Fibroblast of skin of back (primary cell): Measurements from ENCODE around the gene SCLT1.
"Not testable (repeated sequence)": the region's sequence is repeated elsewhere in the genome, so short reads cannot be mapped to it uniquely, and the experiment has no call there.

Experiments used
- DNase-seq: peaks from one replicate; pipeline ENCODE4 v3.0.0-alpha.2; 2013

Gene SCLT1

DNA sequence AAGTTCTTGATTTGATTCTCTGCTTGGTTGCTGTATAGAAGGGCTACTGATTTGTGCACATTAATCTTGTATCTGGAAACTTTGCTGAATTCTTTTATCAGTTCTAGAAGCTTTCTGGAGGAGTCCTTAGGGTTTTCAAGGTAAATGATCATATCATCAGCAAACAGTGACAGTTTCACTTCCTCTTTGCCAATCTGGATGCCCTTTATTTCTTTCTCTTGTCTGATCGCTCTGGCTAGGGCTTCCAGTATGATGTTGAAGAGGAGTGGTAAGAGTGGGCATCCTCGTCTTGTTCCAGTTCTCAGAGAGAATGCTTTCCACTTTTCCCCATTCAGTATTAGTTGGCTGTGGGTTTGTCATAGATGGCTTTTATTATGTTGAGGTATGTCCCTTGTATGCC lies 23.8 kb downstream of the SCLT1 start:
- not testable (repeated sequence) for DNase-seq

DNA sequence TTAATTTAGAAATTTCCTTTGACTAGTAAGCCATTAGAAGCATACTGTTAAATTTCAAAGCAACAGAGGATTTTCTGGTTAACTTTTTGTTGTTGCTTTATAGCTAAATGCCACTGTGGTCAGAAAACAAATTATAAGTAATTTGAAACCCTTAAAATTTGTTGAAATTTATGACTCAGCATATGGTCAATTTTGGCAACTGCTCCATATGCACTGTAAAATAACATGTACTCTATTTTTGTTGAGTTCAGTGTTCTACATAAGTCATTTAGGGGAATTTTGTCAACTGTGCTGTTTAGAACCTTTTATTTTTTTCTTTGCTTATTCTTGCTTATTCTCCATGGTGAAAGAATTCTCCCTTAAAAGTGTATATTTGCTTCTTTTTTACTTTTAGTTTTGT lies 28.6 kb downstream of the SCLT1 start:
- DNase-seq: peak; percentile 53

DNA sequence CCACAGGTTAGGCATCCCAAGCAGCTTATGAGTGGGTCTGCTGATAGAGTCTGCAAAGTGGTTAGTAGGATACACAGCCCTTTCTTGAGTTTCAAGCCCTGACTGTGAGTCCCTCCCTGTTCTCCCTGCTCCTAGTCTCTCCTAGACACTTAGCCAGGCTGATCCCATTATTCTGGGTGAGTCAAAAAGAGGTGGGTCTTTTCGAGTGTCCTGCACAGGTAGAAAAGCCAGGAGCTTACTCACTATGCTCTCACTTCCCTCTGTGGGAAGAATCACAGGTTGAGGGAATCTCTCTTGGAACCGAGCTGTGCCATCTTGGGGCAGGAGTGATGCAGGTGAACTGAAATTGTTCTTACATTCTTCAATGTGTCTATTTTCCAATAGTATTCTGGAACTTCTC lies 29.7 kb downstream of the SCLT1 start:
- DNase-seq: no peak

DNA sequence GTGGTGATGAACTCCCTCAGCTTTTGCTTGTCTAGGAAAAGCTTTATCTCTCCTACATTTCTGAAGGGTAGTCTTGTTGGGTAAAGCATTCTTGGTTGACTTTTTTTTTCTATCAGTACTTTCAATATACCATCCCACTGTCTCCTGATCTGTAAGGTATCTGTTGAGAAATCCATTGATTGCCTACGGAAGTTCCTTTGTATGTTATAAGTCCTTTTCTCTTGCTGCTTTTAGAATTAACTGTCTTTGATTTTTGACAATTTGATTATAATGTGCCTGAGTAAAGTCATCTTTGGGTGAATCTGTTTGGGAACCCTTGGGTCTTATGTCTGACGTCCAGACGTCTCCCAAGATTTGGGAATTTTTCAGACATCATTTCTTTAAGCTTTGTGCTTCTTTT lies 30.8 kb downstream of the SCLT1 start:
- DNase-seq: no peak

DNA sequence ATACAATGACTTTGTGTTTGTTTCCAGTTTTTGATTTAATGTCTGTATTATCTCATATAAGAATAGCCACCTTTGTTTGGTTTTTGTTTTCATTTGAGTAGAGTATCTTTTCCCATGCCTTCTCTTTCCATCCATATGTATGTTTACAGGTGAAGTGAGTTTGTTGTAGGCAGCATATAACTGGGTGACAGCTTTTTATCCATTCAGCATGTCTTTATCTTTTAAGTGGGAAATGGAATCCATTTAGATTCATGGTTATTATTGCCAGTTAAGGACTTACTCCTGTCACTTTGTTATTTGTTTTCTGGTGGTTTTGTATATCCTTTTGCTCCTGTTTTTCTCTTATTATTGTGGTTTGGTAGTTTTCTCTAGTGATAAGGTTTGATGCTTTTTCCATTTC lies 34.3 kb downstream of the SCLT1 start:
- no peak for DNase-seq

DNA sequence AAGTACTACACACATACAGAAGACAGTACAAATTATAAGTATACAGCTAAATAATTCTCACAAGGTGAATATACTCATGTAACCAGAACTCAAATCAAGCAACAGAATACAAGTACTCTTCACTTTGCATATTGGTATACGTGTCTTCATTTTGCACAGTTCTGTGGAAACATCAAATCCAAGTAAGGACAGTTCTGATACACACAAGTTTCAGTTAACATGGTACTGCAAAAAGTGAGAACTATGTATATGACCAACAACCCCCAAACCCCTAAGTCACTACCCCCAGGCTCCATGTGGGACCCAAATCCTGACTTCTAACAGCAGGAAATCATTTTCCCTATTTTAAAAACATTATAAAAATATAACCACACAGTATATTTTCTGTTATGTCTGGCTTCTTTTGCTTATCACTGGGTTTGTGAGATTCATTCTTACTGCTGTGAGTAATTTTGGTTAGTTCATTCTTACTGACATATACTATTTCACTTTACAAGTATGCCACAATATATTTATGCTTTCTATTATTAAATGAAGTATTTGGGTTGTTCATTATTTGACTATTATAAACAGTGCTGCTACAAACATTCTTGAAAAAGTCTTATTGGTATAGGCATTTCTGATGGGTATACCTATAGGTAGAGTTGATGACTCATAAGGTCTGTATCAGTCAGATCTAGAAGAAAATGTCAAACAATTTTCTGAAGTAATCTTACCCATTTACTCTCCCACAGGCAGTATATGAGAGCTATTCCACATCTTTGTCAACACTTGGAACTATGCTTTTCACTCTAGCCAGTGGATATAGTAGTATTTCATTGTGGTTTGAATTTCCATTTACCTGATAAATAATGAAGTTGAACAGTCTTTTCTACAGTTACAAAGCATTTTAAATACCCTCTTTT lies 47.0 kb downstream of the SCLT1 start:
- peak; percentile 1 for DNase-seq

DNA sequence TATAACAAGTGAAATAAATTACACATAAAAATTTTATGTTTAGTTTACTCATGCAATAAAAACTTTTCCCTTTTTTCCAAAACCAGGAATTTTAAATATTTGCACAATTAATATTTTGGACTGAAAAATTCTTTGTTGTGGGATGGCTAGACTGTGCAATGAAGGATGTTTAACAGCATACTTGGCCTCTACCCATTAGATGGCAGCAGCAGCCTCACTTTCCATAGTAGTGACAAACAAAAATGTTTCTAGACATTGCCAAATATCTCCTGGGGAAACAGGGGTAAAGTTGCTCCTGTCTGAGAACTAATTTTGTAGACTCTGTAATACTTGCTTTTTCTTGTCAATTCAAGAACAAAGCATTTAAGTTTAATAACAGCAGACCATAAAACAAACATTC lies 49.8 kb downstream of the SCLT1 start:
- peak; percentile 46 for DNase-seq

DNA sequence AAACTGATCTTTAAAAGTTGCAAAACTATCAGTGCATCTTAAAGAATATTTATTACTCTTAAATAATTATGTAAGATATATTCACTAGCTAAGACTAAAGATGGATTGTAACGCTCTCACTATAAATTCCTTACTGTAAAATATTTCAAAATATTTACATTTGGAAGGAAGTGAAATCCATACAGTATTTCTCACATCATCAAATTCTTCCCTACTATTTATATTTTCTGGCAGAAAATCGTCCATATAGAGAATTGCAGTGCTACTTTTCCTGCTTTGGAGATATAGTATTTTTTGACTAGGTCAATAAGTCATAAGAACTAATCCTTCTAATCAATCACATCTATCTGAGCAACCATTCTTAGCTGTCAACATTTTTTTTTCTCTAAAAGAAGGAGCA lies 52.9 kb downstream of the SCLT1 start:
- DNase-seq: no peak

DNA sequence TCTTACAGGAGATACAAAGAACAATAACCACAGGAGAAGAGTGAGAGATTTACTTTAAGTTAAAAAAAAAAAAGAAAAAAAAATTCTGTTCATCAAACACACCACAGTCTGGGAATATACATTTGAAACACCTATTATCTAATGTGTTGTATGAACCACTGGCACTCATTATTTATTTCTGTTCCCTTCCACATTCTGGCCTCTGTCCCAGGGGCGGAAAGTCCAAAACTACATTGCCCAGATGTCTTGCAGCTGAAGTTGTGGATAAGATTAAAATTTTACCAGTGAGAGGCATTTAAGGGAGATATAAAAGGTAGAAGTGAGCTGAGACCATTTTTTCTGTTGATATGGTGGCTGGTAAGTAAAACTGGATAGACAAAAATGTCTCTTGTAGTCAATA lies 56.2 kb downstream of the SCLT1 start:
- no peak for DNase-seq

DNA sequence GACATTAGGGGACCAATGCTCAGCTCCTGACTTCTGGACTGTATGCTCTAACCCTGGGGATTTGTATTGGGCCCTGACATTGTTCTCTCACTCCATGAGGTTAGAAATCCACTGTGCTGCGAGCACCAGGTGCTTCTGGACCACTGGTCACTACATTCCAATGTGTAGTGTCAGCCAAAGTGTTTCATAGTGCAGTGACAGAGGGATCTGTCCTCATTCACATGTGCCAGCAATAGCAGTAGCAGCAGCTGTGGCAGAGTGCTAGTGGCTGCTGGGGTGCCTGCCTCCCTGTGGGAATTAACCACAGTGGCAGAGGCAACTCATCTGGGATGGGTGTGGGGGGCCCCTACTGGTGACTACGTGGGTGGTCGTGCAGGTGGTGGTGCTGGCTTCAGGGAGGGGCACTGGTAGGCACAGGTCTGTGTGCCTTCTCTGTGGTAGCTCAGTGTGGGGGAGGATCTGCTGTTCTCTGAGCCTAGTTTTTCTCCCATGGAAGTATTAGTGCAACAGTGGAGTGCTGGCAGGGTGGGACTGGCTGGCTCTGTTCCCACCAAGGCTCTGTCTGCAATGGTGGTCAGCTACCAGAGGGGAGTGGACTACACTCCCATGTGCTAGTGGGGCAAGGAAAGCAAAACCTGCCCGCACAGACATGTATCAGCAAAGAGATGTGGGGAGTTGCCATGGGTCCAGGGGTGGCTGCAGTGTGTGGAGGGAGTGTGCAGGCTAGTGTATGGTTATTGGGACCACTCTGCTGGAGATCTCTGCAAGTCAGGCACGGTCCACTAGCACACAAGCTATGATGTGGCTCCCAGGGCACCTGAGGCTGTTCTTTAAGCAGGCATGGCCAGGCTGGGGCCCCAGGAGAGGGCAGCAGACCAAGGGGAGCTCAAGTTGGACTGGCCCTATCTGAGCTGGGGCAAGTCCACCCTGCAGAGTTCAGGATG lies 78.5 kb downstream of the SCLT1 start:
- DNase-seq: no peak

DNA sequence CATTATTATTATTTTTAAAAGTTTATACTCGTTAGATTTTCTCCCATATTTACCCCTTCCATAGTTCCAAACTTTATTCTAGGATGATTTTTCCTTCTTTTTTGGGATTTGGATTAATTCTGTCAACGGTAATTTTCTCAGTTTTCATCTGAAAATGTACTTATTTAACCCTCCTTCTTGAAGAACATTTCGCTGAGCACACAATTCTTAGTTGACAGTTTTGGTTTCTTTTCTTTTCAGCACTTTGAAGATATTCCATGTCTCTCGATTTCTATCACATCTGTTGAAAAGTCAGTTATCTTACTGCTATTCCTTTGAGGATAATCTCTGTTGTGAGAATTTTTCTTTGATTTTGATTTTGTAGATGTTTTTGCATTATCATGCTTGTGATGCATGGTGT lies 85.2 kb downstream of the SCLT1 start:
- DNase-seq: no peak

DNA sequence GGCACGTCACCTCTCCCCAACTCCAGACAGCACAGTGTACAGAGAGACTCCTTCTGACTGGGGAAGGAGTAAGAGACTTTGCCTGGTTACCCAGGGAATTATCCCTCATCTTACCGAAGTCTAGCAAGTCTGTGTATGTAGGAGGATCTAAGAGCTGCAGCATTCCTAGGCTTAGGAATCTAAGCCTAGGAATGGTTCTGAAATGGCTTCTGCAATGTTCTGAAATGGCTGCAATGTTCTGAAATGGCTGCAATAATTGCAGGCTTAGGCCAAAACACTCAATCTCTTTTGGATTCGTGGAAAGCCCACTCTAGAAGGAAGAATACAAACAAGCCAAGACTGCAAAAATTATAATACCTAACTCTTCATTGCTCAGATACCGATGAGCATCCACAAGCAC lies 106.4 kb downstream of the SCLT1 start:
- no peak for DNase-seq

DNA sequence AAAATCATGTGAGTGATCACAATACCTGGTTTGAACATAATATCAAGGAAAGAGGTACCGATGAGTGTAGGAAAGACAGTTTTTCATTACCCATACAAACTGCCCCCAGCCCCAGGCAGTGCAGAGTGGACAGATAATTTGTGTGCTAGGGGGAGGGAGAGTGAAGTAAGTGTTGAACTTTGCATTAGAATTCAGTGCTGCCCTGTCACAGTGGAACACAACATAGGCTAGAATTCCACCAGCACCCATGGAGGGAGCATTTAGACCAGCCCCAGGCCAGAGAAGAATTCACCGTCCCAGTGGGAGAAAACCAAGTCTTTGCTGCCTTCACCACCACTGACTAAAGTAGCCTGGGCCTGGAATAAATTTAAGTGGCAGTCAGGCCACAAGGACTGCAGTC lies 107.3 kb downstream of the SCLT1 start:
- DNase-seq: no peak

DNA sequence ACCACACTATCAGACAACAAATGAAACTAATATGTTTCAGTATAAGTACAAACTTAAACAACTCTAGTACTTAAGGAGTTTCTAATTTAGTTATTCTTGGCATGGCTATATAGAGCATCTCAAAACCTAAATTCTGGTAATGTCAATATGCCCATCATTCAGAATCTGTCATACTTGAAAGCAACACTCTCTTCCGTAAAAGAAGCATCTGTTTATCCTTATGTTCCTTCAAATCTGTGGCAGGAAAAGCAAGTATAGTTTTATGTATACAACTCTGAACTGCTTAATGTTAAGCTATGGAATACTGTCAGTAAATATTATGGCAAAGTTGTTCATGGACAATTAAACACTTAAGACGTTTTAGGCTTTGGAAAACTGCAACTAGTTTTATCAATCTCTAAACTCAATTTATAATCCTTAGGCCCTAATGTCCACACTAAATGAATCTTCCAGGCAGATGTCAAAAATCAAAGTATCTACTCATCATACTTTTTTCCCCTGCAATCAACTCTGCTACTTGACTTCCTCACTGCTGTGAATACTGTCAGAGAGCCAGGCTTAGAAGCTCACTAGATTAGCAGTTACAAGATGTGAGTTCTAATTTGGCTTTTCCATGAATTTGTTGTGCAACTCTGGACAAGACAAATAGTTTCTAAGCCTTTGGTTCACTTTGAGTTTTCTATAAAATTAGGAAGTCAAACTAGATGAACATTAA lies 109.4 kb downstream of the SCLT1 start:
- DNase-seq: no peak

DNA sequence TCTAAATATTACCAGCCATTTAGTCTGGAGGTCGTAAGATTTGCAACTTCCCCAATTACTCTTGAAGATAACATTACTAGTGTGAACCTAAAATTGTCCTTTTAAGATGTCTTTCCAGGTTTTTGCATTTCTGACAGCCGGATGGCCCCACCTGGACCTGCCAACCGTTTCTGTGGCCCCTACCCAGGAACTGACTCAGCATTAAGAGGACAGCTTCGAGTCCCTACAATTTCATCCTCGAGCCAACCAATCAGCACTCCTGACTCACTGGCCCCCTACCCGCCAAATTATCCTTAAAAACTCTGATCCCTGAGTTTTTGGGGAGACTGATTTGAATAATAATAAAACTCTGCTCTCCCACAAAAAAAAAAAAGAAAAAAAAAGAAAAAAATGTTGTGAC lies 112.0 kb downstream of the SCLT1 start:
- DNase-seq: no peak

DNA sequence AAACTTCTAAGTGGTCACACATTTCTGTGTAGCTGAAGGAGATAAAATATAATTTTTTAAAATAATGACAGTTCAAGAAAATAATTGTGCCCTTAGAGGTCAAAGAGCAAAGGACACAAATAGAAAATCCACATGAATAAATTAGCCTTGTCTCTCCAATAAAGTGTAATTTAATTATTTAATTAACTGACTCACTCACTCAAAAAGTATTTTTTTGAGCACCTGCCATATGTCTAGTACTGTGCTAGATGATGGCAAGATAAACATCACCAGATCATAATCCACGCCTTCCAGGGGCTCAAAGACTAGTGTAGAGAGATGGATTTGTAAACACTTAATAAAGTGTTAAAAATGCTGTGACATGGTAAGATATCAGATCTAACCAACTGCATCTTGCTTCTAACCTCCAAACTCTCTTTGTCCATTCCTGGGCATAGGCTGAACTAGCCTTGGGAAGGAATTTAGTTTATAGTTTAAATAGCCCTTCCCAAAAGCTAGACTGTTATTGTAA lies 112.5 kb downstream of the SCLT1 start:
- DNase-seq: no peak

DNA sequence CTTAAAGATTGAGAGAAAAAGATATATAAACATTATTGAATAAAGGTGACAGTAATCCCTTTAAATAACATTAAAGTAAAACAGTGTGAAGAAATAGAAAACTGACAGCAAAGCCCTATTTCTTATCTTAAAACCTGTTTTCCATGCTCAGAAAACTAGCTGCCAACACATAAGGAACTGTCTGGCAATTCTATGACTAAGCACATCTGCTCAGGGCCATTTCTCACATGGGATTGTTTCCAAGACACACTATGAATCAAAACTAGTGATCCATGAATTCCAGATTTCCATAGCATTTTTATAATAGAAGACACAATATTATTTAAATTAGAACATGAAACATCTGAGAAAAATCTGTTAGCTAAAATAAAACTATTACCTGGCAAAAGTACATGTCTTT lies 113.4 kb downstream of the SCLT1 start:
- peak; percentile 85 for DNase-seq

DNA sequence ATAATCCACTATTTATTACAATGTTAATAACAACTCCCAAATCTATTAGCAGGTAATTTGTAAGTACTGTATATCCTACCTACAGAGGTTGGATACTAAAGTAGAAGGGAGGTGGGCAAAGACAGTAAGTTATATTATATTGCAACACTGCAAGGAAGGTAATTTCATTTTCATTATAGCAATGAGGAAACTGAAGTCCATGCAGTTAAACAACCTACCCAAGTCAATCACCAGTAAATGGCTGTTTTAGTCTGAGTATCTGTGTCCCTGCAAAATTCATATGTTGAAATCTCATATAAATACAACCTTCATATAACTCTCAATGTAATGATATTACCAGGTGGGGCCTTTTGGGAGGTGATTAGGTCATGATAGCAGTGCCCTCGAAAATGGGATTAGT lies 114.4 kb downstream of the SCLT1 start:
- DNase-seq: no peak

DNA sequence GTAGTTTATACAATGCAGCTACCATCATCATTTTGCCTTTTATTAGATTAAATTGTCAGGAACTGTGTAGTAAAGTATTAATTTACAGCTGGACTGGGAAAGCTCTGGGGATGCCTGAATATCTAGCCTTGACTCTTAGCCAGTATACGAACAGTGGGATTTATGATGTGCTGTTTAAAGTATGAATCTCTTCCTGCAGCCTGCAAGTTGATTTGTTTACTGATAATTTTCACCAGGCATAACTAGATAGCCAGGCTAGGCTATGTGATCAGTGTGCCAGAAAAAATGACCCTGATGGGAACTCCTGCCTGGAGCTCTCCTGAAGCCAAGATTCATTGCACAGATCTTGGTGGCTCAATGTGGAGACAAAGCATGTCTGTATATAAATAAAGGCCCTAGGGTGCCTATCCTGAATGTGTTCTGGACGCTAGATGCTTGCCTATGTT lies 119.2 kb downstream of the SCLT1 start:
- no peak for DNase-seq

DNA sequence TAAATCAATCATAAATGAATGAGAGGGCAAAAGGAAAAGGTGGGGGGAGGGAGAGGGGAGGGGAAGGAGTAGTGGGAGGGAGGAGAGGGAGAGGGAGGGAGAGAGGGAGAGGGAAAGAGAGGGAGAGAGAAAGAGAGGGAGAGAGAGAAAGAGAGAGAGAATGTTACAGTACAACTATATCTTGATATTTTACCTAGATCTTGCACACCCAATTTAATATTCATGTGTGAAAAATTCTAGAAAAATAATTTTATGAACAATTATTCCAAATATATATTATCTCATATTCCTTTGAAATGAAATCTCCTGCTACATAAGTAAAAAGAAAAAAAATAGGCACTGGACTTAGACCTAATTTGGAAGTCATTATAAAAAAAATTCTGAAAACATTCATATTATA lies 120.0 kb downstream of the SCLT1 start:
- DNase-seq: no peak

DNA sequence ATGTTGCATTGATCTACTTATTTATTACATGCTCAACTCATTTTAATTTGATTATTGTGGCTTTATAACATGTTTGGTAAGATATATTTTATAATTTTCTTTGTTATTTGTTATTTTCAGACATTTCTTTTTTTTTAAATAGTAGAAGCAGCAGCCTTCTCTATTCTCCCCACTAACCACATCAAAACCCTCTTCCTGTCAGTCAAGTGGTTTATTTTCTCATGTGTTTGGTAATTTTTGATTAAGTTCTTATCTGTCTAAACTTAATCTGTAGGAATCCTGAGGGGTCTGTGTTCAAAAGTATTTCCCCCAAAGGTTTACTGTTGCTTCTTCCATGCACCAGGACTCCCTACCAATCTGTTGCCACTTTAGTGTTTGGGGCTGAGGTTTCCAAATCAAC lies 131.9 kb downstream of the SCLT1 start:
- DNase-seq: no peak

DNA sequence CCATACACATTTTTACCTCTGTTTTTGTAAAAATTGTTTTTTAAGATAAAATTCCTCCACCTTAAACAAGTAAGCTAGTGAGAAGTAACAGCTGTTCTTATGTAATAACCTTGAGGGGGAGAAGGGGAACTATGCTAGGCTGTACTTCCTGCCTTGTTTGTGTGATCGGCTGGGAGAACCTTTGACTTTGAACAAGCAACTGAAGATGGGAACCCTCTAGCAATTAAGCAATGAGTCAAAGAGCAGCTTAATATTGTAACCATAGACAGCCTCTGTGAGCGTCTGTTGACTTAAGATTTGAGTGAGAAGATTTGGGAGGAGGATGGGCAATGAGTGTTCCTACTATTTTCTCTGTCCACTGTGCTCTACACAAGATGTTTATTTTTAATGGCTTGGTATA lies 135.1 kb downstream of the SCLT1 start:
- no peak for DNase-seq

DNA sequence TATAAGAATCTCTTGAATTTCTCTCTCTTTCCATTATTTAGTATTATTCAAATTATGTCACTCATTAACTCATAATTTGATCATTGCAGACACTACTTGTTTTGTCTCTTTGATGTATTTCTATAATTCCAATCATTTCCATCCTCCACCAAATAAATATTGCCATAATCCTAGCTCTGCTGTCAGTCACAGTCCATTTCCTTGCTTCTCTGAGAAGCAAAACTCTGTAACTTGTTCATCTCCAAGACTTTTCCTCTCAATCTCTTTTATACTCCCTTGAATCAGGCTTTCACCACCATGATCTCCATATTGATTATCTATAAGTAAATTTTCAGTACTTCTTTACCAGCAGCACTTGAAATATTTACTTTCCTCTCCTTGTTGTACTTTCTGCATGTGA lies 135.9 kb downstream of the SCLT1 start:
- DNase-seq: no peak
